Measurements from ENCODE around the gene SNTA1. TPM values are rescaled to one million over a fixed set of nuclear protein-coding genes. Genes with fewer than 3 reads are reported as not detected.
A peak's percentile ranks its signal among the peaks of the same experiment; 100 is the strongest.
"Not testable (repeated sequence)": the region's sequence is repeated elsewhere in the genome, so short reads cannot be mapped to it uniquely, and the experiment has no call there.

The SNTA1 gene
- total and polyA plus RNA-seq, 2 experiments from 2014 or later = 3.8 to 9.3 TPM

DNA sequence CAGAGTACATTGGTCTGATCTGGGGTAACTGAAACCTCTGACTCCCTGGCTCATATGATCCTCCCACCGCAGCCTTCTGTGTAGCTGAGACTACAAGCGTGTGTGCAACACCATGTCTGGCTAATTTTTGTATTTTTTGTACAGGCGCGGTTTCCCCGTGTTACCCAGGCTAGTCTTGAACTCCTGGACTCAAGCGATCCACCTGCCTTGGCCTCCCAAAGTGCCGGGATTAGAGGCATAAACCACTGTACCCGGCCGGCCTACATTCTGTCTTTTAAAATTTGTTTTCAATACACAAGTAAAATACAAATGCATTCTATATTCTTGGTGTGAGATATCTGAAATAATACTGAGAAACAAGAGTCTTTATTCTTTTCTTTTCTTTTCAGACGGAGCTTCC, 44.6 kb upstream of the SNTA1 start (continued):
- TF ChIP-seq, protein P1, sequence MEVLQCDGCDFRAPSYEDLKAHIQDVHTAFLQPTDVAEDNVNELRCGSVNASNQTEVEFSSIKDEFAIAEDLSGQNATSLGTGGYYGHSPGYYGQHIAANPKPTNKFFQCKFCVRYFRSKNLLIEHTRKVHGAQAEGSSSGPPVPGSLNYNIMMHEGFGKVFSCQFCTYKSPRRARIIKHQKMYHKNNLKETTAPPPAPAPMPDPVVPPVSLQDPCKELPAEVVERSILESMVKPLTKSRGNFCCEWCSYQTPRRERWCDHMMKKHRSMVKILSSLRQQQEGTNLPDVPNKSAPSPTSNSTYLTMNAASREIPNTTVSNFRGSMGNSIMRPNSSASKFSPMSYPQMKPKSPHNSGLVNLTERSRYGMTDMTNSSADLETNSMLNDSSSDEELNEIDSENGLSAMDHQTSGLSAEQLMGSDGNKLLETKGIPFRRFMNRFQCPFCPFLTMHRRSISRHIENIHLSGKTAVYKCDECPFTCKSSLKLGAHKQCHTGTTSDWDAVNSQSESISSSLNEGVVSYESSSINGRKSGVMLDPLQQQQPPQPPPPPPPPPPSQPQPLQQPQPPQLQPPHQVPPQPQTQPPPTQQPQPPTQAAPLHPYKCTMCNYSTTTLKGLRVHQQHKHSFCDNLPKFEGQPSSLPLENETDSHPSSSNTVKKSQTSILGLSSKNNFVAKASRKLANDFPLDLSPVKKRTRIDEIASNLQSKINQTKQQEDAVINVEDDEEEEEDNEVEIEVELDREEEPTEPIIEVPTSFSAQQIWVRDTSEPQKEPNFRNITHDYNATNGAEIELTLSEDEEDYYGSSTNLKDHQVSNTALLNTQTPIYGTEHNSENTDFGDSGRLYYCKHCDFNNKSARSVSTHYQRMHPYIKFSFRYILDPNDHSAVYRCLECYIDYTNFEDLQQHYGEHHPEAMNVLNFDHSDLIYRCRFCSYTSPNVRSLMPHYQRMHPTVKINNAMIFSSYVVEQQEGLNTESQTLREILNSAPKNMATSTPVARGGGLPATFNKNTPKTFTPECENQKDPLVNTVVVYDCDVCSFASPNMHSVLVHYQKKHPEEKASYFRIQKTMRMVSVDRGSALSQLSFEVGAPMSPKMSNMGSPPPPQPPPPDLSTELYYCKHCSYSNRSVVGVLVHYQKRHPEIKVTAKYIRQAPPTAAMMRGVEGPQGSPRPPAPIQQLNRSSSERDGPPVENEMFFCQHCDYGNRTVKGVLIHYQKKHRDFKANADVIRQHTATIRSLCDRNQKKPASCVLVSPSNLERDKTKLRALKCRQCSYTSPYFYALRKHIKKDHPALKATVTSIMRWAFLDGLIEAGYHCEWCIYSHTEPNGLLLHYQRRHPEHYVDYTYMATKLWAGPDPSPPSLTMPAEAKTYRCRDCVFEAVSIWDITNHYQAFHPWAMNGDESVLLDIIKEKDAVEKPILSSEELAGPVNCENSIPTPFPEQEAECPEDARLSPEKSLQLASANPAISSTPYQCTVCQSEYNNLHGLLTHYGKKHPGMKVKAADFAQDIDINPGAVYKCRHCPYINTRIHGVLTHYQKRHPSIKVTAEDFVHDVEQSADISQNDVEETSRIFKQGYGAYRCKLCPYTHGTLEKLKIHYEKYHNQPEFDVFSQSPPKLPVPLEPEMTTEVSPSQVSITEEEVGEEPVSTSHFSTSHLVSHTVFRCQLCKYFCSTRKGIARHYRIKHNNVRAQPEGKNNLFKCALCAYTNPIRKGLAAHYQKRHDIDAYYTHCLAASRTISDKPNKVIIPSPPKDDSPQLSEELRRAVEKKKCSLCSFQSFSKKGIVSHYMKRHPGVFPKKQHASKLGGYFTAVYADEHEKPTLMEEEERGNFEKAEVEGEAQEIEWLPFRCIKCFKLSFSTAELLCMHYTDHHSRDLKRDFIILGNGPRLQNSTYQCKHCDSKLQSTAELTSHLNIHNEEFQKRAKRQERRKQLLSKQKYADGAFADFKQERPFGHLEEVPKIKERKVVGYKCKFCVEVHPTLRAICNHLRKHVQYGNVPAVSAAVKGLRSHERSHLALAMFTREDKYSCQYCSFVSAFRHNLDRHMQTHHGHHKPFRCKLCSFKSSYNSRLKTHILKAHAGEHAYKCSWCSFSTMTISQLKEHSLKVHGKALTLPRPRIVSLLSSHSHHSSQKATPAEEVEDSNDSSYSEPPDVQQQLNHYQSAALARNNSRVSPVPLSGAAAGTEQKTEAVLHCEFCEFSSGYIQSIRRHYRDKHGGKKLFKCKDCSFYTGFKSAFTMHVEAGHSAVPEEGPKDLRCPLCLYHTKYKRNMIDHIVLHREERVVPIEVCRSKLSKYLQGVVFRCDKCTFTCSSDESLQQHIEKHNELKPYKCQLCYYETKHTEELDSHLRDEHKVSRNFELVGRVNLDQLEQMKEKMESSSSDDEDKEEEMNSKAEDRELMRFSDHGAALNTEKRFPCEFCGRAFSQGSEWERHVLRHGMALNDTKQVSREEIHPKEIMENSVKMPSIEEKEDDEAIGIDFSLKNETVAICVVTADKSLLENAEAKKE (CRISPR knock-in tag; IDR thresholded peaks at IDR 0.05) = no peak
- no peak for TF ChIP-seq JUNB (IDR thresholded peaks at IDR 0.05; ENCODE audit: unreplicated experiment)

DNA sequence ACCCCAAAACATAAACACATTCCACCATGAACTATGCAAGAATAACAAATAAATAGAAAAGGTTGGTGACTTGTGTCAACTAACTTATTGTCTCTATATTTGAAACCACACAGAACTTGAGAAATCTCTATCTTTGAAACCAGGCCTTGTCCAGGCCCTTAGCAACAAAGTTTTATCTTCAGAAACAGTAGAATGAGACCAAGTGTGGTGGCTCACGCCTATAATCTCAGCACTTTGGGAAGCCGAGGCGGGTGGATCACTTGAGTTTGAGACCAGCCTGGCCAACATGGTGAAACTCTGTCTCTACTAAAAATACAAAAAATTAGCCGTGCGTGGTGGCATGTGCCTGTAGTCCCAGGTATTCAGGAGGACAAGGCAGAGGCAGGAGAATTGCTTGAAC, 39.6 kb upstream of the SNTA1 start:
- H3K79me2 ChIP-seq (replicated peaks; ENCODE audit: insufficient read depth); ATAC-seq; H3K4me1 ChIP-seq (ENCODE audit: insufficient read depth); H3K27me3 ChIP-seq (ENCODE audit: insufficient read depth); H3K27me3 Mint-ChIP-seq (ENCODE audit: insufficient read depth, low read depth, poor library complexity); H3K9me3 Mint-ChIP-seq; DNase-seq (ENCODE audit: low spot score); H3K36me3 ChIP-seq (ENCODE audit: insufficient read depth); H3K27ac ChIP-seq (ENCODE audit: low read depth); H3K27ac Mint-ChIP-seq; H3F3A ChIP-seq (replicated peaks; ENCODE audit: low read depth); H3K4me3 Mint-ChIP-seq; H3K4me3 ChIP-seq; H4K20me1 ChIP-seq (replicated peaks; ENCODE audit: insufficient read depth); H3K36me3 Mint-ChIP-seq (ENCODE audit: low read depth); H3K4me1 Mint-ChIP-seq; H3K9me2 ChIP-seq (ENCODE audit: insufficient read depth); H3K4me2 ChIP-seq: not testable (repeated sequence)
- H2AFZ ChIP-seq = 0 out of 2 replicates have a peak overlapping the region, but pooled peaks have one; percentile 23

DNA sequence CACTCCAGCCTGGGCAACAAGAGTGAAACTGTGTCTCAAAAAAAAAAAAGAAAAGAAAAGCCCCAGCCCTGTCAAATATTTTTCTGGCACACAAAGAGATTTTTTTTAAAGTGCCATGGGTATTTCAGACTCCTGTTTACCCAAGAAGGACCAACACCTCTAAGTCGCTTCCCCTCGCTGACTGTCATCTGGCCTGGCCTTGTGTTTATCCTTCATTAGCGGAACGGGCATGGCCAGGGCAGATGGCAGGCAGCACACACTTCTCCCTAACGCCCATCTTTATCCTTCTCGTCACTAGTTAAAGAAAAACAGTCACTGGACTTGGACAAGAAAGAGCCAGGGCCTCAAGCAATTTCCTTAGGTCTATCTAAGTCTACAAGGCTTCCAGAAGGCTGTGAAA, 39.0 kb upstream of the SNTA1 start:
- H3K36me3 Mint-ChIP-seq (ENCODE audit: low read depth) = no peaks in the 10 kb centered on the region
- DNase-seq (ENCODE audit: low spot score) (no peak), ATAC-seq (no peak)
- Histone ChIP-seq H3F3A (replicated peaks; ENCODE audit: low read depth) (no peaks in the 10 kb centered on the region), H4K20me1 (replicated peaks; ENCODE audit: insufficient read depth) (no peaks in the 10 kb centered on the region), H3K27me3 (ENCODE audit: insufficient read depth) (no peaks in the 10 kb centered on the region), H3K27ac (ENCODE audit: low read depth) (no peak overlapping the region; the same call in 1 of the 2 replicates), H2AFZ (no peak overlapping the region), H3K79me2 (replicated peaks; ENCODE audit: insufficient read depth) (no peaks in the 10 kb centered on the region), H3K36me3 (ENCODE audit: insufficient read depth) (no peaks in the 10 kb centered on the region), H3K4me1 (ENCODE audit: insufficient read depth) (no peaks in the 10 kb centered on the region), H3K9me2 (ENCODE audit: insufficient read depth) (no peaks in the 10 kb centered on the region), H3K4me3 (no peak overlapping the region), H3K4me2 (no peak overlapping the region)
- H3K27me3 Mint-ChIP-seq (ENCODE audit: insufficient read depth, low read depth, poor library complexity) = peaks cover 6% of the 10 kb centered on the region
- no peaks in the 10 kb centered on the region for H3K9me3 Mint-ChIP-seq
- peaks cover 6% of the 10 kb centered on the region for H3K4me1 Mint-ChIP-seq
- no peak overlapping the region for H3K4me3 Mint-ChIP-seq
- H3K27ac Mint-ChIP-seq = no peak overlapping the region
- TF ChIP-seq JUNB (IDR thresholded peaks at IDR 0.05; ENCODE audit: unreplicated experiment) (no peak), EZH2 (IDR thresholded peaks at IDR 0.05; ENCODE audit: low read depth, unreplicated experiment) (no peak), CREB1 (CRISPR knock-in tag; IDR thresholded peaks at IDR 0.05; ENCODE audit: low read depth) (no peak), ZNF331 (CRISPR knock-in tag; IDR thresholded peaks at IDR 0.05; ENCODE audit: low read depth) (no peak), POLR2AphosphoS5 (IDR thresholded peaks at IDR 0.05; ENCODE audit: low read depth) (no peak), STAT1 (IDR thresholded peaks at IDR 0.05; ENCODE audit: unreplicated experiment) (no peak)
- TF ChIP-seq, protein P2, sequence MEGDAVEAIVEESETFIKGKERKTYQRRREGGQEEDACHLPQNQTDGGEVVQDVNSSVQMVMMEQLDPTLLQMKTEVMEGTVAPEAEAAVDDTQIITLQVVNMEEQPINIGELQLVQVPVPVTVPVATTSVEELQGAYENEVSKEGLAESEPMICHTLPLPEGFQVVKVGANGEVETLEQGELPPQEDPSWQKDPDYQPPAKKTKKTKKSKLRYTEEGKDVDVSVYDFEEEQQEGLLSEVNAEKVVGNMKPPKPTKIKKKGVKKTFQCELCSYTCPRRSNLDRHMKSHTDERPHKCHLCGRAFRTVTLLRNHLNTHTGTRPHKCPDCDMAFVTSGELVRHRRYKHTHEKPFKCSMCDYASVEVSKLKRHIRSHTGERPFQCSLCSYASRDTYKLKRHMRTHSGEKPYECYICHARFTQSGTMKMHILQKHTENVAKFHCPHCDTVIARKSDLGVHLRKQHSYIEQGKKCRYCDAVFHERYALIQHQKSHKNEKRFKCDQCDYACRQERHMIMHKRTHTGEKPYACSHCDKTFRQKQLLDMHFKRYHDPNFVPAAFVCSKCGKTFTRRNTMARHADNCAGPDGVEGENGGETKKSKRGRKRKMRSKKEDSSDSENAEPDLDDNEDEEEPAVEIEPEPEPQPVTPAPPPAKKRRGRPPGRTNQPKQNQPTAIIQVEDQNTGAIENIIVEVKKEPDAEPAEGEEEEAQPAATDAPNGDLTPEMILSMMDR (conservative IDR thresholded peaks at IDR 0.05; ENCODE audit: low read depth in 2 of 2) = no peak
- TF ChIP-seq, protein P3, sequence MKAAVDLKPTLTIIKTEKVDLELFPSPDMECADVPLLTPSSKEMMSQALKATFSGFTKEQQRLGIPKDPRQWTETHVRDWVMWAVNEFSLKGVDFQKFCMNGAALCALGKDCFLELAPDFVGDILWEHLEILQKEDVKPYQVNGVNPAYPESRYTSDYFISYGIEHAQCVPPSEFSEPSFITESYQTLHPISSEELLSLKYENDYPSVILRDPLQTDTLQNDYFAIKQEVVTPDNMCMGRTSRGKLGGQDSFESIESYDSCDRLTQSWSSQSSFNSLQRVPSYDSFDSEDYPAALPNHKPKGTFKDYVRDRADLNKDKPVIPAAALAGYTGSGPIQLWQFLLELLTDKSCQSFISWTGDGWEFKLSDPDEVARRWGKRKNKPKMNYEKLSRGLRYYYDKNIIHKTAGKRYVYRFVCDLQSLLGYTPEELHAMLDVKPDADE (IDR thresholded peaks at IDR 0.05) = no peak

All from GM23338 (cell line).